HL-60 (cell line): ENCODE results near the gene PRCP.

Experiments
- DNase-seq, 2 experiments: peaks; one replicate each; pipeline ENCODE4 v3.0.0-alpha.2; 2010 to 2020; ENCODE audit warnings: low read depth in 1 of 2, low spot score in 1 of 2
- H3K27ac ChIP-seq: fragments of 250-450 bp; sonication (Bioruptor Pico); replicated peaks from 2 replicates; pipeline ENCODE4 v1.5.1; 2020; ENCODE audit warnings: mild to moderate bottlenecking, moderate library complexity
- H3K27me3 ChIP-seq: fragments of 250-450 bp; sonication (Bioruptor Pico); 2 replicates; pipeline ENCODE4 v1.5.1; 2021; ENCODE audit warnings: mild to moderate bottlenecking, moderate library complexity; ENCODE audit not compliant: insufficient read depth, poor library complexity, severe bottlenecking
- H3K4me3 ChIP-seq: replicated peaks from 2 replicates; pipeline ENCODE4 v1.5.1; 2011; ENCODE audit warnings: mild to moderate bottlenecking, control low read depth, low read length; ENCODE audit not compliant: insufficient read depth
- CTCF ChIP-seq: IDR thresholded peaks from one replicate; pipeline ENCODE4 v1.5.1; 2011; ENCODE audit warnings: low read length, control low read depth, inconsistent platforms; ENCODE audit not compliant: insufficient read depth
- GABPA ChIP-seq: IDR thresholded peaks from 2 replicates; pipeline ENCODE4 v1.6.1; 2012; ENCODE audit warnings: low read depth
- POLR2AphosphoS5 ChIP-seq: IDR thresholded peaks from 2 replicates; pipeline ENCODE4 v1.6.1; 2012; ENCODE audit warnings: low read depth
- REST ChIP-seq: IDR thresholded peaks from 2 replicates; pipeline ENCODE4 v1.6.1; 2012; ENCODE audit warnings: low read depth; ENCODE audit not compliant: insufficient replicate concordance
- SPI1 ChIP-seq: IDR thresholded peaks from 2 replicates; pipeline ENCODE4 v1.6.1; 2012; ENCODE audit warnings: low read depth, mild to moderate bottlenecking, borderline replicate concordance

PRCP gene

GRCh38 chr11:82845356-82846353 is 54.6 kb downstream of the PRCP start:
- no peak for DNase-seq
- TF ChIP-seq CTCF (no peak), GABPA (no peak), SPI1 (peak; percentile 83; the same call in 1 of the 2 replicates), REST (no peak), POLR2AphosphoS5 (no peak)
- H3K4me3 ChIP-seq: no peak overlapping the region
- no peak overlapping the region for H3K27ac ChIP-seq
- H3K27me3 ChIP-seq: no peaks in the 10 kb centered on the region

GRCh38 chr11:82843057-82843795 is 57.0 kb downstream of the PRCP start:
- Histone ChIP-seq H3K27ac (no peak overlapping the region), H3K27me3 (no peaks in the 10 kb centered on the region), H3K4me3 (no peak overlapping the region)
- TF ChIP-seq GABPA (no peak), POLR2AphosphoS5 (no peak), REST (no peak), CTCF (no peak), SPI1 (no peak)
- no peak for DNase-seq

- no peak for DNase-seq
- Histone ChIP-seq H3K4me3 (no peak overlapping the region), H3K27ac (no peak overlapping the region), H3K27me3 (no peaks in the 10 kb centered on the region)
- TF ChIP-seq SPI1 (no peak), GABPA (no peak), POLR2AphosphoS5 (no peak), CTCF (no peak), REST (no peak)
These were observed 58.2 kb downstream of the PRCP start for GRCh38 chr11:82842019-82842418.
